Smooth muscle cell (in vitro differentiated cells): ENCODE data around the gene TPPP2. TPM values are rescaled to one million over a fixed set of nuclear protein-coding genes. Genes with fewer than 3 reads are reported as not detected.
A peak's percentile ranks its signal among the peaks of the same experiment; 100 is the strongest.

Experiments
- DNase-seq: peaks from one replicate; lab custom pipeline; 2025; ENCODE audit not compliant: unreplicated experiment; lab: John Stamatoyannopoulos, UW
- H2AFZ ChIP-seq: fragments of 200-600 bp; sonication (generic); 2 replicates; pipeline ENCODE4 v1.6.0; 2016; ENCODE audit warnings: antibody characterized with exemption, low read depth, mild to moderate bottlenecking
- H3F3A ChIP-seq: fragments of 200-600 bp; sonication (generic); 2 replicates; pipeline ENCODE4 v1.6.0; 2017; ENCODE audit warnings: antibody characterized with exemption, low read depth
- H3K27ac ChIP-seq: fragments of 200-600 bp; sonication (generic); 2 replicates; pipeline ENCODE4 v1.5.1; 2016; ENCODE audit warnings: low read depth, mild to moderate bottlenecking
- H3K27me3 ChIP-seq: fragments of 200-600 bp; sonication (generic); 2 replicates; pipeline ENCODE4 v1.6.1; 2016; ENCODE audit warnings: low read depth, mild to moderate bottlenecking
- H3K36me3 ChIP-seq: fragments of 200-600 bp; sonication (generic); 2 replicates; pipeline ENCODE4 v1.5.1; 2016; ENCODE audit warnings: low read depth
- H3K4me1 ChIP-seq: fragments of 200-600 bp; sonication (generic); 2 replicates; pipeline ENCODE4 v1.5.1; 2016; ENCODE audit warnings: low read depth
- H3K4me2 ChIP-seq: fragments of 200-600 bp; sonication (generic); 2 replicates; pipeline ENCODE4 v1.6.0; 2016; ENCODE audit warnings: mild to moderate bottlenecking
- H3K4me3 ChIP-seq: fragments of 200-600 bp; sonication (generic); 2 replicates; pipeline ENCODE4 v1.5.1; 2016; ENCODE audit warnings: mild to moderate bottlenecking
- H3K79me2 ChIP-seq: fragments of 200-600 bp; sonication (generic); 2 replicates; pipeline ENCODE4 v1.6.0; 2016; ENCODE audit warnings: low read depth, mild to moderate bottlenecking
- H3K9ac ChIP-seq: fragments of 200-600 bp; sonication (generic); 2 replicates; pipeline ENCODE4 v1.6.0; 2016; ENCODE audit warnings: low read depth
- H3K9me3 ChIP-seq: fragments of 200-600 bp; sonication (generic); replicated peaks from 2 replicates; pipeline ENCODE4 v1.5.1; 2016; ENCODE audit warnings: low read depth
- H4K20me1 ChIP-seq: fragments of 200-600 bp; sonication (generic); 2 replicates; pipeline ENCODE4 v1.6.0; 2016; ENCODE audit warnings: low read depth
- WGBS: methylation state at CpG from one replicate; pipeline ENCODE4 v1.1.7; 2016; ENCODE audit warnings: low lambda C conversion rate; 5-methylcytosine and 5-hydroxymethylcytosine counted together
- polyA plus RNA-seq: library from polyadenylated mRNA; unstranded; fragments of >200 nt; fragmentation: Nextera tagmentation; extraction: Ambion mirVana; gene quantifications from 2 replicates; pipeline ENCODE4 v1.2.1, GENCODE V29; 2016
- total RNA-seq: library from RNA; depleted of rRNA; stranded (reverse); fragments of >200 nt; gene quantifications from 2 replicates; pipeline ENCODE4 v1.2.3, GENCODE V29; 2014
- TF ChIP-seq, protein P1 (sequence below): fragments of 200-600 bp; sonication (generic); IDR thresholded peaks from 2 replicates; pipeline ENCODE4 v1.5.1; 2017; ENCODE audit warnings: borderline replicate concordance, mild to moderate bottlenecking, antibody characterized with exemption; ENCODE audit not compliant: insufficient read depth, poor library complexity, severe bottlenecking

TPPP2 gene
- total and polyA plus RNA-seq, 2 experiments from 2014 or later: 0.70 TPM; not detected in 1

DNA sequence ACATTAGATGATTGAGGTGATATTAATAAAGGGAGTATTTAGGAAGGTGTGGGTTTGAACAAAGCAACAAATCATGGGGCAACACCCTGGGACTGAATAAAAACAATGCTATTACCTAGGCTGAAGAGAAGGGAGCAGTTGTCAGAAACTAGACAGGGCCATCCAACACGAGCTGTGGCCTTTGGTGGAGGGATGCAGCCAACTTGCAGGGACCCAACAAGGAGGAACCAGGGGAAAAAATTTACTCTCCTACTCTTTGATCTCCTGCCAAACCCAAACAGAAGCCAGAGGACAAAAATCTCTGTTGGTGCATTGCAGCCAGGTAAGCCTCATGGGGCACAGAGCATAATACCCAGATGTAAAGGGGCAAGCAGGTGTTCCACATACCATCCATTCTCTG lies 18.9 kb upstream of the TPPP2 start:
- Histone ChIP-seq H3K4me3 (no peak overlapping the region), H3K4me1 (peaks cover 12% of the 10 kb centered on the region), H3F3A (peaks cover 15% of the 10 kb centered on the region), H3K4me2 (no peak overlapping the region), H4K20me1 (no peaks in the 10 kb centered on the region), H3K27ac (no peak overlapping the region), H3K9me3 (no peaks in the 10 kb centered on the region), H3K36me3 (no peaks in the 10 kb centered on the region), H3K79me2 (peaks cover 25% of the 10 kb centered on the region), H3K27me3 (no peaks in the 10 kb centered on the region), H3K9ac (no peak overlapping the region), H2AFZ (no peak overlapping the region)
- 80% methylated on average over 1 of the region's 1 CpG for WGBS
- TF ChIP-seq, protein P1, sequence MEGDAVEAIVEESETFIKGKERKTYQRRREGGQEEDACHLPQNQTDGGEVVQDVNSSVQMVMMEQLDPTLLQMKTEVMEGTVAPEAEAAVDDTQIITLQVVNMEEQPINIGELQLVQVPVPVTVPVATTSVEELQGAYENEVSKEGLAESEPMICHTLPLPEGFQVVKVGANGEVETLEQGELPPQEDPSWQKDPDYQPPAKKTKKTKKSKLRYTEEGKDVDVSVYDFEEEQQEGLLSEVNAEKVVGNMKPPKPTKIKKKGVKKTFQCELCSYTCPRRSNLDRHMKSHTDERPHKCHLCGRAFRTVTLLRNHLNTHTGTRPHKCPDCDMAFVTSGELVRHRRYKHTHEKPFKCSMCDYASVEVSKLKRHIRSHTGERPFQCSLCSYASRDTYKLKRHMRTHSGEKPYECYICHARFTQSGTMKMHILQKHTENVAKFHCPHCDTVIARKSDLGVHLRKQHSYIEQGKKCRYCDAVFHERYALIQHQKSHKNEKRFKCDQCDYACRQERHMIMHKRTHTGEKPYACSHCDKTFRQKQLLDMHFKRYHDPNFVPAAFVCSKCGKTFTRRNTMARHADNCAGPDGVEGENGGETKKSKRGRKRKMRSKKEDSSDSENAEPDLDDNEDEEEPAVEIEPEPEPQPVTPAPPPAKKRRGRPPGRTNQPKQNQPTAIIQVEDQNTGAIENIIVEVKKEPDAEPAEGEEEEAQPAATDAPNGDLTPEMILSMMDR: no peak
- DNase-seq: no peak

DNA sequence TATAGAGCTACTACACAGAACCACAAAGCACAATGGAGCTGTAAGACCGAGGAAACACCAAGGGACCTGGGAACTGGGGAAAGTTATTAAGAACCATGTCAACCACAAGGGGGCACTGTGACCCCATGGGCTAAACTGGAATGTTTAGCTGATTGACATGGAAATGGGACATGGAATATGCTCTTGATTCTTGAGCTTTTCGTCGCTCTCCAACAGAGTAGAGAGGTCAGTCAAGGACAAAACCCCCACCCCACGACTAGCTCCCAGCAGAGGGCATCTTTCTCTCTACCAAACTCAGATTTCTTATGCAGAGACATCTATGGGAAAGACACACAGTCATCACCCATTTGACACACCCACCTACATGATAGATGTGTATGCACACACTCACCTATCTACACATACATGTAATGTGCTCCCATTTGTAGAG lies 15.2 kb upstream of the TPPP2 start:
- Histone ChIP-seq H3K9me3 (no peaks in the 10 kb centered on the region), H3K36me3 (no peaks in the 10 kb centered on the region), H3K79me2 (peaks cover 13% of the 10 kb centered on the region), H2AFZ (no peak overlapping the region), H3F3A (peaks cover 4% of the 10 kb centered on the region), H3K27me3 (no peaks in the 10 kb centered on the region), H3K9ac (no peak overlapping the region), H3K27ac (no peak overlapping the region), H3K4me1 (no peaks in the 10 kb centered on the region), H3K4me3 (no peak overlapping the region), H3K4me2 (no peak overlapping the region), H4K20me1 (peaks cover 3% of the 10 kb centered on the region)
- DNase-seq: peak; percentile 38
- TF ChIP-seq, protein P1: peak; percentile 88
- 6% methylated on average over 4 of the region's 4 CpGs for WGBS

DNA sequence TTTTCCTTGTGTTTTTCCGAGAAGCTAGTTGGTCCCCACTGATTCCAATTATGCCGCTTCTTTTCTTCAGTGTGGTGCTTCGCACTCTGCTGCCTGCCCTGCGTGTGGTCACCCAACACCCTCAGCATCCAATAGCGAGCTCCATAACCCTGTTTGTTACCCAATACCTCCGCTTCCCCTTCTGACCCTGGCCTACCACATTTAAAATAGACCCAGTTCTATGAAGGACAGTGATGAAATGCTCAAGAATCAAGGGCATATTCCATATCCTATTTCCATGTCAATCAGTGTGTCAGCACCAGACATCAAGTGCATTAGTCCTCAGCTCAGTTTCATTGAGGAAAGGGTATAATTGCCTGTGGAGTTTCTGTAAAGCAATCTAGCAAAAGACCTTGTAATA lies 14.7 kb upstream of the TPPP2 start:
- no peaks in the 10 kb centered on the region for H3K9me3 ChIP-seq
- 89% methylated on average over 6 of the region's 6 CpGs for WGBS

More for the DNA sequence above, 14.7 kb upstream of the TPPP2 start:
- H3K4me3 ChIP-seq: no peak overlapping the region
- H4K20me1 ChIP-seq: peaks cover 3% of the 10 kb centered on the region
- DNase-seq: no peak
- H3K27ac ChIP-seq: no peak overlapping the region
- H3K9ac ChIP-seq: no peak overlapping the region
- H3K79me2 ChIP-seq: peaks cover 13% of the 10 kb centered on the region
- TF ChIP-seq, protein P1: no peak
- peaks cover 4% of the 10 kb centered on the region for H3F3A ChIP-seq
- no peak overlapping the region for H3K4me2 ChIP-seq
- no peaks in the 10 kb centered on the region for H3K27me3 ChIP-seq
- H2AFZ ChIP-seq: no peak overlapping the region
- no peaks in the 10 kb centered on the region for H3K4me1 ChIP-seq
- no peaks in the 10 kb centered on the region for H3K36me3 ChIP-seq
